Fibroblast of the aortic adventitia (primary cell): ENCODE data around the gene TMEM63B. TPM values are rescaled to one million over a fixed set of nuclear protein-coding genes. Genes with fewer than 3 reads are reported as not detected.
"Not testable (repeated sequence)": the region's sequence is repeated elsewhere in the genome, so short reads cannot be mapped to it uniquely, and the experiment has no call there.

Experiments
- DNase-seq: peaks from one replicate; pipeline ENCODE4 v3.0.0-alpha.2; 2010; ENCODE audit warnings: low read depth
- H3K4me3 ChIP-seq: 2 replicates; pipeline ENCODE4 v1.5.1; 2011; ENCODE audit warnings: low read depth, mild to moderate bottlenecking, control low read depth, low read length, moderate library complexity
- total RNA-seq: library from RNA; depleted of rRNA; stranded (reverse); fragments of >200 nt; gene quantifications from 2 replicates; pipeline ENCODE4 v1.2.3, GENCODE V29; 2012; ENCODE audit warnings: low replicate concordance
- TF ChIP-seq, protein P1 (sequence below): IDR thresholded peaks from 2 replicates; pipeline ENCODE4 v1.5.1; 2011; ENCODE audit warnings: mild to moderate bottlenecking, low read length, control low read depth, inconsistent platforms; ENCODE audit not compliant: insufficient read depth

Gene TMEM63B
- total RNA-seq, 1 donor = 20.7 TPM

DNA sequence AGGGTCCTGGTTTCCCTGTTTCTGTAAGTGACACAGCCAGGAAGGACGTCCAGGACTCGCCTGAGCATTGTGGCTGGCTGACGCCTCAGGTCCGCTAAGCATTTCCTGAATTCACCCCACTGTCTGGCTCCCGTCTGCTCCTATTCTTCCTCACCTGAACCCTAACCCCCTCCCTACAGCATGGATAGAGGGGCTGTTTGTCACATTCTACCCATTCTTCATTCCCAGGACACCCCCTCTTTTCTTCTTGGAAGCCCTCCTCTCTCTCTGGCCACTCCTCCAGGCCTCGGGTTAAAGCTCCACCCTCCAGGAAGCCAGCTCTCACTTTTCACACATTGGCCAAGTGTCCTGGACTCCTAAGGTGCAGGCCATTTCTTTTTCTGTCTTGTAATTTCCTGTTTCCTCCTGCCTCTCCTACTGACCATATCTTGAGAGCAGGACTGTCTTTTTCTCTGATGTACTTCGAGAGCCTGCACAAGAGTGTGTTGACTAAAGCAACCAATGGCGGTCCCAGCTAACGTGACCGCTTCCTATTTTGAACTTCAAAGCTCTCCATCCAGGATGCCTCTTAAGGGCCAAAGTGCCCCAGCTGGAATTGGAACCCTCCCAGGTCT, 65.2 kb downstream of the TMEM63B start:
- DNase-seq = no peak
- H3K4me3 ChIP-seq = no peak overlapping the region
- TF ChIP-seq, protein P1, sequence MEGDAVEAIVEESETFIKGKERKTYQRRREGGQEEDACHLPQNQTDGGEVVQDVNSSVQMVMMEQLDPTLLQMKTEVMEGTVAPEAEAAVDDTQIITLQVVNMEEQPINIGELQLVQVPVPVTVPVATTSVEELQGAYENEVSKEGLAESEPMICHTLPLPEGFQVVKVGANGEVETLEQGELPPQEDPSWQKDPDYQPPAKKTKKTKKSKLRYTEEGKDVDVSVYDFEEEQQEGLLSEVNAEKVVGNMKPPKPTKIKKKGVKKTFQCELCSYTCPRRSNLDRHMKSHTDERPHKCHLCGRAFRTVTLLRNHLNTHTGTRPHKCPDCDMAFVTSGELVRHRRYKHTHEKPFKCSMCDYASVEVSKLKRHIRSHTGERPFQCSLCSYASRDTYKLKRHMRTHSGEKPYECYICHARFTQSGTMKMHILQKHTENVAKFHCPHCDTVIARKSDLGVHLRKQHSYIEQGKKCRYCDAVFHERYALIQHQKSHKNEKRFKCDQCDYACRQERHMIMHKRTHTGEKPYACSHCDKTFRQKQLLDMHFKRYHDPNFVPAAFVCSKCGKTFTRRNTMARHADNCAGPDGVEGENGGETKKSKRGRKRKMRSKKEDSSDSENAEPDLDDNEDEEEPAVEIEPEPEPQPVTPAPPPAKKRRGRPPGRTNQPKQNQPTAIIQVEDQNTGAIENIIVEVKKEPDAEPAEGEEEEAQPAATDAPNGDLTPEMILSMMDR = no peak

DNA sequence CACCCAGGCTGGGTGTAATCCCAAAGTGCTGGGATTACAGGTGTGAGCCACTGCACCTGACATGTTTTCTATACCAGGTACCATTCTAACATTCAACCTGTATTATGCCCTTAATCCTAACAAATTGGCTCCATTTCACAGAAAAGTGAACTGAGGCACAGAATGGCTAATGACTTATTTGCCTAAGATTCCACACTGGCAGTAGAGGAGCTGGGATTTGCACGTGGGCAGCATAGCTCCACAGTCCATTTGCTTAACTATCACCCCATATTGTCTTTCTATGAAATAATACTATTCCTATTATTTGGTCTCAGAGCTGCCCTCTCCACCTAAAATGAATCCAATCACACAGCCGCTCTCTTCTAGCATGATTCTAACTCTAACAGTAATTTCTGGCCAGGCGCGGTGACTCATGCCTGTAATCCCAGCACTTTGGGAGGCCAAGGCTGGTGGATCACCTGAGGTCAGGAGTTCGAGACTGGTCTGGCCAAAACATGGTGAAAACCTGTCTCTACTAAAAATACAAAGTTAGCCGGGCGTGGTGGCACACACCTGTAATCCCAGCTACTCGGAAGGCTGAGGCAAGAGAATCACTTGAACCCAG, 66.1 kb downstream of the TMEM63B start:
- no peak overlapping the region for H3K4me3 ChIP-seq
- TF ChIP-seq, protein P1 = no peak
- no peak for DNase-seq

DNA sequence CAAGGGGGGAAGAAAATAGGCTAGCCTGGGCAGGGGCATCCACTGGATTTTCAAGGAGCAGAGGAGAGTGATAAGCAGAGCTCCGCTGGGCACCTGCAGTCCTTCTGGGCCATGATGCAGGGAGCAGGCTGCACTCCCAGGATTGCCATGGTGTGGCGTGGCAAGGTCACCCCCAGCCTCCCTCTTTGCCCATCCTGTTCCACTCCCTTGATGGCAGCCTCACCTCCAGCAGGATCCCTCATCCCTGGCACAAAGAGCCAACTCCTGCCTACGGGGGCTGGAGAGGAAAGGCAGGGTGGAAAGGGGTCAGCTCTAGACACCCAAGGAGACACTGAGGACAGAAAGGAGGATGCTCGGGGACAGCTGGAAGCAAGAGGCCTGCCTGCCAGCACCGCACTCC, 67.0 kb downstream of the TMEM63B start:
- no peak overlapping the region for H3K4me3 ChIP-seq
- DNase-seq = no peak
- TF ChIP-seq, protein P1 = no peak

DNA sequence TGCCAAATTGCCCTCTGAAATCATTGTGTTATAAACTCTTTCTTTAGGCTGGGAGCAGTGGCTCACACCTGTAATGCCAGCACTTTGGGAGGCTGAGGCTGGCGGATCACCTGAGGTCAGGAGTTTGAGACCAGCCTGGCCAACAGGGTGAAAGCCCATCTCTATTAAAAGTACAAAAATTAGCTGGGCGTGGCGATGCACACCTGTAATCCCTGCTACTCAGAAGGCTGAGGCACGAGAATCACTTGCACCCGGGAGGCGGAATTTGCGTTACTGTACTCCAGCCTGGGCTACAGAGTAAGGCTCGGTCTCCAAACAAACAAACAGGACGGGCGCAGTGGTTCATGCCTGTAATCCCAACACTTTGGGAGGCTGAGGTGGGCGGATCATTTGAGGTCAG, 69.0 kb downstream of the TMEM63B start:
- DNase-seq, H3K4me3 ChIP-seq: not testable (repeated sequence)

DNA sequence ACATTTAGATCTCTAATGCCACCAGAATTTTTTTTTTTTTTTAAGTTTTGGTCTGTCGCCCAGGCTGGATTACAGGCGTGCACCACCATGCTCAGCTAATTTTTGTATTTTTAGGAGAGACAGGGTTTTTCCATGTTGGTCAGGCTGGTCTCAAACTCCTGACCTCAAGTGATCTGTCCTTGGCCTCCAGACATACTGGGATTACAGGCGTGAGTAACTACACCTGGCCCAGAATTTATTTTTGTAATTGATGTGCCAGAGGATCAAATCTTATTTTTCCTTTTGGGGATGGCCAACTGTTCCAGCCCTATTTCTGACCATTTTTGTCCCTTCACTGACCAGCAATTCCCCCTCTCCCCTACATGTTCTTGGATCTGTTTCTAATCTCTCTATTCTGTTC, 71.3 kb downstream of the TMEM63B start:
- no peak for DNase-seq

DNA sequence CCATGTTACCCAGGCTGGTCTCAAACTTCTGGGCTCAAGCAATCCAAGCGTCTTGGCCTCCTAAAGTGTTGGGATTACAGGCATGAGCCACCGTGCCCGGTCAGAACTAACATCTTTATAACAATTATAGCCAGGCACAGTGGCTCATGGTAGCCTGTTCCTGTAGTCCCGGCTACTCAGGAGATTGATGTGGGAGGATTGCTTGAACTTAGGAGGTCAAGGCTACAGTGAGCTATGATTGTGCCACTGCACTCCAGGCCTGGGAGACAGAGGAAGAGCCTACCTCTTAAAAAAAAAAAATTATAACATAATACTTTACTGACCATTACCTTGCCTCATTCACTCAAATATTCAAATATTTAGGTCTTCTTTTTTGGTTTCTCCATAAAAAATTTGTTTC, 72.5 kb downstream of the TMEM63B start:
- H3K4me3 ChIP-seq = no peak overlapping the region
- TF ChIP-seq, protein P1 = no peak
- DNase-seq = no peak

More for the DNA sequence above, 71.3 kb downstream of the TMEM63B start:
- H3K4me3 ChIP-seq = no peak overlapping the region
- TF ChIP-seq, protein P1 = no peak

DNA sequence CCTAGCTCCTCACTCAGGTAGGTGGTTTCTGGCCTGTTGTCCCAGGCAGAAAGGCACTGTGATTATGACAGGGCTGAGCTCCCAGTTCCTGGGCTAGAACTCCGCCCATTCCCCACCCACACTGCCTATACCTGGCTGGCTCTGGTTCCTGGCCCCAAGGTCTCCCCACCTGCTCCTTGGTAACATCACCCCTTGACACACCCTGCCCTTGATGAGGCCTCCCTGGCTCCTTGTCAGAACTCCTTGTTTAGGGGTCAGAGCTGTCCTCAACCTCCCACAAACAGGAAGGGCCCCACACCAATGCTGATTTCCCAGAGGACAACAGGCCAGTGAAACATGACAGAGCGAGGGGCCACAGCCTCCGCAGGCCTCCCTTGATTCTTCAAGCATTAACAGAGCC, 73.8 kb downstream of the TMEM63B start:
- no peak for DNase-seq
- TF ChIP-seq, protein P1 = no peak
- H3K4me3 ChIP-seq = no peak overlapping the region
